Activated naive CD8-positive, alpha-beta T cell (primary cell): Measurements from ENCODE around the gene TNFRSF18.

Experiments used
- H3K27ac Mint-ChIP-seq: one replicate; pipeline ENCODE4 v1.8.0; 2021; ENCODE audit warnings: mixed read lengths
- H3K27me3 Mint-ChIP-seq: one replicate; pipeline ENCODE4 v1.8.0; 2021; ENCODE audit warnings: mixed read lengths
- H3K36me3 Mint-ChIP-seq: one replicate; pipeline ENCODE4 v1.8.0; 2021; ENCODE audit warnings: mixed read lengths
- H3K4me1 Mint-ChIP-seq: one replicate; pipeline ENCODE4 v1.8.0; 2021; ENCODE audit warnings: low read depth, mixed read lengths
- H3K4me3 Mint-ChIP-seq: one replicate; pipeline ENCODE4 v1.8.0; 2021; ENCODE audit warnings: mild to moderate bottlenecking, mixed read lengths
- H3K9me3 Mint-ChIP-seq: one replicate; pipeline ENCODE4 v1.8.0; 2021; ENCODE audit warnings: low read depth, mixed read lengths

The TNFRSF18 gene

GRCh38 chr1:1225913-1226312, 19.5 kb upstream of the TNFRSF18 start:
- Mint-ChIP-seq H3K27ac (no peak overlapping the region), H3K4me1 (peaks cover 22% of the 10 kb centered on the region), H3K27me3 (no peaks in the 10 kb centered on the region), H3K36me3 (peaks cover 6% of the 10 kb centered on the region), H3K9me3 (no peaks in the 10 kb centered on the region), H3K4me3 (no peak overlapping the region)

GRCh38 chr1:1225238-1225845, 18.9 kb upstream of the TNFRSF18 start:
- Mint-ChIP-seq H3K4me3 (no peak overlapping the region), H3K36me3 (peaks cover 3% of the 10 kb centered on the region), H3K9me3 (no peaks in the 10 kb centered on the region), H3K4me1 (peaks cover 18% of the 10 kb centered on the region), H3K27me3 (no peaks in the 10 kb centered on the region), H3K27ac (no peak overlapping the region)

GRCh38 chr1:1223891-1224290, 17.5 kb upstream of the TNFRSF18 start:
- no peak overlapping the region for H3K27ac Mint-ChIP-seq

GRCh38 chr1:1223321-1223720, 16.9 kb upstream of the TNFRSF18 start:
- Mint-ChIP-seq H3K4me1 (peaks cover 7% of the 10 kb centered on the region), H3K36me3 (peaks cover 3% of the 10 kb centered on the region), H3K9me3 (no peaks in the 10 kb centered on the region), H3K27me3 (no peaks in the 10 kb centered on the region), H3K4me3 (no peak overlapping the region), H3K27ac (no peak overlapping the region)

More at GRCh38 chr1:1223891-1224290, 17.5 kb upstream of the TNFRSF18 start:
- Mint-ChIP-seq H3K9me3 (no peaks in the 10 kb centered on the region), H3K4me3 (no peak overlapping the region), H3K27me3 (no peaks in the 10 kb centered on the region), H3K36me3 (peaks cover 3% of the 10 kb centered on the region), H3K4me1 (peaks cover 8% of the 10 kb centered on the region)

GRCh38 chr1:1222575-1223225, 16.3 kb upstream of the TNFRSF18 start:
- peaks cover 8% of the 10 kb centered on the region for H3K4me1 Mint-ChIP-seq
- no peaks in the 10 kb centered on the region for H3K27me3 Mint-ChIP-seq
- H3K9me3 Mint-ChIP-seq: no peaks in the 10 kb centered on the region
- peaks cover 3% of the 10 kb centered on the region for H3K36me3 Mint-ChIP-seq
- no peak overlapping the region for H3K27ac Mint-ChIP-seq
- H3K4me3 Mint-ChIP-seq: no peak overlapping the region

GRCh38 chr1:1221887-1222574, 15.6 kb upstream of the TNFRSF18 start:
- no peaks in the 10 kb centered on the region for H3K27me3 Mint-ChIP-seq
- no peak overlapping the region for H3K27ac Mint-ChIP-seq
- peaks cover 10% of the 10 kb centered on the region for H3K4me1 Mint-ChIP-seq
- H3K36me3 Mint-ChIP-seq: peaks cover 3% of the 10 kb centered on the region
- no peaks in the 10 kb centered on the region for H3K9me3 Mint-ChIP-seq
- no peak overlapping the region for H3K4me3 Mint-ChIP-seq

GRCh38 chr1:1220197-1220596, 13.8 kb upstream of the TNFRSF18 start:
- Mint-ChIP-seq H3K27ac (no peak overlapping the region), H3K36me3 (peaks cover 8% of the 10 kb centered on the region), H3K4me3 (no peak overlapping the region), H3K9me3 (no peaks in the 10 kb centered on the region), H3K27me3 (no peaks in the 10 kb centered on the region), H3K4me1 (peaks cover 15% of the 10 kb centered on the region)

GRCh38 chr1:1219341-1219740, 12.9 kb upstream of the TNFRSF18 start:
- Mint-ChIP-seq H3K9me3 (no peaks in the 10 kb centered on the region), H3K27me3 (no peaks in the 10 kb centered on the region), H3K4me1 (peaks cover 20% of the 10 kb centered on the region), H3K36me3 (peaks cover 8% of the 10 kb centered on the region), H3K27ac (no peak overlapping the region), H3K4me3 (no peak overlapping the region)

GRCh38 chr1:1218524-1219200, 12.3 kb upstream of the TNFRSF18 start:
- Mint-ChIP-seq H3K9me3 (no peaks in the 10 kb centered on the region), H3K27ac (no peak overlapping the region), H3K4me3 (no peak overlapping the region), H3K27me3 (no peaks in the 10 kb centered on the region), H3K36me3 (peaks cover 8% of the 10 kb centered on the region), H3K4me1 (peaks cover 22% of the 10 kb centered on the region)

- Mint-ChIP-seq H3K4me3 (no peak overlapping the region), H3K36me3 (peaks cover 8% of the 10 kb centered on the region), H3K27ac (peak overlapping the region; percentile 61)
Measured at GRCh38 chr1:1217621-1218523, 11.5 kb upstream of the TNFRSF18 start.

GRCh38 chr1:1216770-1217620, 10.6 kb upstream of the TNFRSF18 start:
- Mint-ChIP-seq H3K36me3 (peaks cover 5% of the 10 kb centered on the region), H3K4me3 (peak overlapping the region; percentile 67), H3K4me1 (peaks cover 22% of the 10 kb centered on the region), H3K27me3 (no peaks in the 10 kb centered on the region), H3K9me3 (no peaks in the 10 kb centered on the region), H3K27ac (peak overlapping the region; percentile 72)

More at GRCh38 chr1:1217621-1218523, 11.5 kb upstream of the TNFRSF18 start:
- no peaks in the 10 kb centered on the region for H3K9me3 Mint-ChIP-seq
- no peaks in the 10 kb centered on the region for H3K27me3 Mint-ChIP-seq
- peaks cover 22% of the 10 kb centered on the region for H3K4me1 Mint-ChIP-seq

GRCh38 chr1:1215881-1216605, 9.7 kb upstream of the TNFRSF18 start:
- peaks cover 22% of the 10 kb centered on the region for H3K4me1 Mint-ChIP-seq
- H3K27me3 Mint-ChIP-seq: no peaks in the 10 kb centered on the region
- no peak overlapping the region for H3K4me3 Mint-ChIP-seq
- no peaks in the 10 kb centered on the region for H3K9me3 Mint-ChIP-seq
- H3K27ac Mint-ChIP-seq: no peak overlapping the region
- H3K36me3 Mint-ChIP-seq: peaks cover 5% of the 10 kb centered on the region

GRCh38 chr1:1215080-1215676, 8.8 kb upstream of the TNFRSF18 start:
- Mint-ChIP-seq H3K36me3 (peaks cover 5% of the 10 kb centered on the region), H3K27me3 (no peaks in the 10 kb centered on the region), H3K9me3 (no peaks in the 10 kb centered on the region), H3K4me3 (peak overlapping the region; percentile 71), H3K4me1 (peaks cover 22% of the 10 kb centered on the region), H3K27ac (peak overlapping the region; percentile 58)
